Omental fat pad (tissue), 4 donors: ENCODE results near the gene SIPA1L3. TPM values are rescaled to one million over a fixed set of nuclear protein-coding genes. Genes with fewer than 3 reads are reported as not detected.

Experiments used
- ATAC-seq: fragments of 150-250 bp; one replicate; pipeline ENCODE4 v1.9.1; 2016; ENCODE audit warnings: mild to moderate bottlenecking, moderate library complexity; ENCODE audit not compliant: low FRiP score
- DNase-seq: peaks from one replicate; pipeline ENCODE4 v3.0.0-alpha.2; 2019; ENCODE audit warnings: low spot score
- CTCF ChIP-seq, 3 donors: fragments of 450-650 bp; IDR thresholded peaks; one replicate each; pipeline ENCODE4 v1.5.1; 2016 to 2017; ENCODE audit warnings: antibody characterized with exemption in 3 of 3, mild to moderate bottlenecking in 3 of 3, moderate library complexity in 2 of 3
- total RNA-seq, 4 donors: library from RNA; depleted of rRNA; stranded (reverse); fragments of >200 nt; gene quantifications; one replicate each; pipeline ENCODE4 v1.1.0, GENCODE V29; 2016

Gene SIPA1L3
- total RNA-seq, 4 donors from 2014 or later, result 8.9 to 14.7 (median 12.0) TPM

- no peak for DNase-seq
- no peak for ATAC-seq
- TF ChIP-seq CTCF (IDR thresholded peaks at IDR 0.05), result no peak
Measured at GRCh38 chr19:38247126-38247525, 340.1 kb downstream of the SIPA1L3 start.

GRCh38 chr19:38247734-38248268 is 340.8 kb downstream of the SIPA1L3 start:
- no peak for TF ChIP-seq CTCF (IDR thresholded peaks at IDR 0.05)
- no peak for ATAC-seq
- DNase-seq, result no peak

- no peak for DNase-seq
- no peak for TF ChIP-seq CTCF (IDR thresholded peaks at IDR 0.05)
- ATAC-seq, result no peak
Measured at GRCh38 chr19:38248421-38248820, 341.4 kb downstream of the SIPA1L3 start.

GRCh38 chr19:38250428-38250820 is 343.4 kb downstream of the SIPA1L3 start:
- TF ChIP-seq CTCF (IDR thresholded peaks at IDR 0.05), result no peak
- ATAC-seq, result no peak

GRCh38 chr19:38250821-38251563 is 344.0 kb downstream of the SIPA1L3 start:
- DNase-seq, result no peak
- ATAC-seq, result no peak
- TF ChIP-seq CTCF (IDR thresholded peaks at IDR 0.05), result no peak

More at GRCh38 chr19:38250428-38250820, 343.4 kb downstream of the SIPA1L3 start:
- DNase-seq, result no peak

GRCh38 chr19:38251564-38252051 is 344.6 kb downstream of the SIPA1L3 start:
- DNase-seq (no peak), ATAC-seq (no peak)
- no peak for TF ChIP-seq CTCF (IDR thresholded peaks at IDR 0.05)

- no peak for TF ChIP-seq CTCF (IDR thresholded peaks at IDR 0.05)
- DNase-seq, result no peak
- no peak for ATAC-seq
Measured at GRCh38 chr19:38252385-38252784, 345.4 kb downstream of the SIPA1L3 start.
